Mesothelial cell of epicardium (in vitro differentiated cells): Measurements from ENCODE around the gene CTXN1. TPM values are rescaled to one million over a fixed set of nuclear protein-coding genes. Genes with fewer than 3 reads are reported as not detected.

ENCODE experiments used
- DNase-seq, 2 experiments: peaks; one replicate each; pipeline ENCODE4 v3.0.0; 2021; ENCODE audit warnings: low spot score in 2 of 2; ENCODE audit not compliant: unreplicated experiment in 2 of 2
- H3K27ac Mint-ChIP-seq: 2 replicates; pipeline ENCODE4 v1.8.0; 2021; ENCODE audit warnings: mixed read lengths
- H3K27me3 Mint-ChIP-seq: 2 replicates; pipeline ENCODE4 v1.8.0; 2021; ENCODE audit warnings: low read depth, mixed read lengths
- H3K36me3 Mint-ChIP-seq: 2 replicates; pipeline ENCODE4 v1.8.0; 2021; ENCODE audit warnings: mixed read lengths
- H3K4me1 Mint-ChIP-seq: 2 replicates; pipeline ENCODE4 v1.8.0; 2021; ENCODE audit warnings: mixed read lengths
- H3K4me3 Mint-ChIP-seq: 2 replicates; pipeline ENCODE4 v1.8.0; 2021; ENCODE audit warnings: mild to moderate bottlenecking, moderate library complexity, mixed read lengths
- H3K9me3 Mint-ChIP-seq: 2 replicates; pipeline ENCODE4 v1.8.0; 2021; ENCODE audit warnings: mixed read lengths
- total RNA-seq: library from RNA; stranded (reverse); gene quantifications from 3 replicates; pipeline ENCODE4 v1.2.1, GENCODE V29; 2021
- TF ChIP-seq, protein P1 (sequence below): fragments of 200-600 bp; sonication (generic); IDR thresholded peaks from one replicate; pipeline ENCODE4 v1.5.0; 2021; ENCODE audit warnings: antibody characterized with exemption; ENCODE audit not compliant: unreplicated experiment

Gene CTXN1
- total RNA-seq, 1 donor from 2014 or later: 53.6 TPM

DNA sequence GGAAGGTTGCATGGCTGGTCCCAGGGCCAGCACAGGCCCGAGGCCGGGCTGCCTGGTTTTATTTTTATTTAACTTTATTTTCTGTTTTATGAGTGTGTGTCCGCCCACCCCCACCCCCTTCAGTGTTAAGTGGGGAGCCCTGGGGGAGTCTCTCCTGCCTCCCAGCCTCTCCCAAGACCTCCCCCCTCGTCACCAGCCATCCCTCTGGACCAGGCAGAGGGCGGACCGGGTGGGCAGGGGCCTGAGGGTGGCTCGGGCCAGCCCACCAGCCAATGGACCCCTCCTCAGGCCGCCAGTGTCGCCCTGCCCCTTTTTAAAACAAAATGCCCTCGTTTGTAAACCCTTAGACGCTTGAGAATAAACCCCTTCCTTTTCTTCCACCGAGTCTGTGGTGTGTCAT is 11.8 kb downstream of the CTXN1 start:
- H3K27ac Mint-ChIP-seq: no peak overlapping the region
- DNase-seq: no peak
- TF ChIP-seq, protein P1, sequence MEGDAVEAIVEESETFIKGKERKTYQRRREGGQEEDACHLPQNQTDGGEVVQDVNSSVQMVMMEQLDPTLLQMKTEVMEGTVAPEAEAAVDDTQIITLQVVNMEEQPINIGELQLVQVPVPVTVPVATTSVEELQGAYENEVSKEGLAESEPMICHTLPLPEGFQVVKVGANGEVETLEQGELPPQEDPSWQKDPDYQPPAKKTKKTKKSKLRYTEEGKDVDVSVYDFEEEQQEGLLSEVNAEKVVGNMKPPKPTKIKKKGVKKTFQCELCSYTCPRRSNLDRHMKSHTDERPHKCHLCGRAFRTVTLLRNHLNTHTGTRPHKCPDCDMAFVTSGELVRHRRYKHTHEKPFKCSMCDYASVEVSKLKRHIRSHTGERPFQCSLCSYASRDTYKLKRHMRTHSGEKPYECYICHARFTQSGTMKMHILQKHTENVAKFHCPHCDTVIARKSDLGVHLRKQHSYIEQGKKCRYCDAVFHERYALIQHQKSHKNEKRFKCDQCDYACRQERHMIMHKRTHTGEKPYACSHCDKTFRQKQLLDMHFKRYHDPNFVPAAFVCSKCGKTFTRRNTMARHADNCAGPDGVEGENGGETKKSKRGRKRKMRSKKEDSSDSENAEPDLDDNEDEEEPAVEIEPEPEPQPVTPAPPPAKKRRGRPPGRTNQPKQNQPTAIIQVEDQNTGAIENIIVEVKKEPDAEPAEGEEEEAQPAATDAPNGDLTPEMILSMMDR: no peak
- peaks cover 16% of the 10 kb centered on the region for H3K36me3 Mint-ChIP-seq
- H3K4me3 Mint-ChIP-seq: no peak overlapping the region
- H3K4me1 Mint-ChIP-seq: peaks cover 8% of the 10 kb centered on the region
- peaks cover 45% of the 10 kb centered on the region for H3K27me3 Mint-ChIP-seq
- H3K9me3 Mint-ChIP-seq: no peaks in the 10 kb centered on the region

DNA sequence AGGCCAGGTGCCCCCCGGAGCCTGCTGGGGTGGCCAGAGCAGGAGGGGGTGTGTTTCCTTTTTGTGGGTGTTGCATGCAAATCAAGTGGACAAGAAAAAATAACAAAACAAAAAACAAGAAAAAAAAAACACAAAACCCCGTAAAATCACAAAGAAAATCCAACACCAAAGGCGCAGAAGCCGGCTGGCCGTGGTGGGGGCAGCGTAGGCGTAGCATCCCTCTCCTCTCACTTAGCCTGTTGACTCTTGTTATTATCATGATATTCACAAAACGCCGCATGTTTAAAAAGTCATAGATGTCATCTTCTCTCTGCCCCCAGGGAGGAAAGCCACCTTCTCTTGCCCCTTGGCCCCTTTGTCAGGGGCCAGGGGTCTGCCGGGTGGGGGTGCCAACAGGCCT is 12.3 kb downstream of the CTXN1 start:
- peaks cover 45% of the 10 kb centered on the region for H3K27me3 Mint-ChIP-seq
- TF ChIP-seq, protein P1: no peak

GRCh38 chr19:7912697-7913564 is 13.0 kb downstream of the CTXN1 start:
- H3K36me3 Mint-ChIP-seq: peaks cover 16% of the 10 kb centered on the region
- DNase-seq: peak in 1 of 2 experiments; percentile 18
- no peak overlapping the region for H3K4me3 Mint-ChIP-seq
- H3K4me1 Mint-ChIP-seq: peaks cover 7% of the 10 kb centered on the region
- peaks cover 38% of the 10 kb centered on the region for H3K27me3 Mint-ChIP-seq
- H3K27ac Mint-ChIP-seq: no peak overlapping the region
- TF ChIP-seq, protein P1: no peak
- no peaks in the 10 kb centered on the region for H3K9me3 Mint-ChIP-seq

More for the DNA sequence above, 12.3 kb downstream of the CTXN1 start:
- H3K4me1 Mint-ChIP-seq: peaks cover 8% of the 10 kb centered on the region
- DNase-seq: no peak
- H3K9me3 Mint-ChIP-seq: no peaks in the 10 kb centered on the region
- H3K4me3 Mint-ChIP-seq: no peak overlapping the region
- peaks cover 16% of the 10 kb centered on the region for H3K36me3 Mint-ChIP-seq
- no peak overlapping the region for H3K27ac Mint-ChIP-seq

GRCh38 chr19:7912144-7912696 is 13.7 kb downstream of the CTXN1 start:
- H3K4me1 Mint-ChIP-seq: peaks cover 6% of the 10 kb centered on the region
- H3K4me3 Mint-ChIP-seq: no peak overlapping the region
- H3K9me3 Mint-ChIP-seq: no peaks in the 10 kb centered on the region
- H3K27ac Mint-ChIP-seq: no peak overlapping the region
- peaks cover 33% of the 10 kb centered on the region for H3K27me3 Mint-ChIP-seq
- DNase-seq: no peak
- TF ChIP-seq, protein P1: no peak
- peaks cover 16% of the 10 kb centered on the region for H3K36me3 Mint-ChIP-seq

GRCh38 chr19:7911508-7912143 is 14.3 kb downstream of the CTXN1 start:
- no peak overlapping the region for H3K4me3 Mint-ChIP-seq
- H3K27me3 Mint-ChIP-seq: peaks cover 28% of the 10 kb centered on the region
- H3K4me1 Mint-ChIP-seq: peaks cover 3% of the 10 kb centered on the region
- no peak for DNase-seq
- H3K9me3 Mint-ChIP-seq: no peaks in the 10 kb centered on the region
- peaks cover 16% of the 10 kb centered on the region for H3K36me3 Mint-ChIP-seq
- TF ChIP-seq, protein P1: no peak
- no peak overlapping the region for H3K27ac Mint-ChIP-seq
